Mucosa of gallbladder (tissue), 1 donor: ENCODE results near the gene BDH1. TPM values are rescaled to one million over a fixed set of nuclear protein-coding genes. Genes with fewer than 3 reads are reported as not detected.
"Not testable (repeated sequence)": the region's sequence is repeated elsewhere in the genome, so short reads cannot be mapped to it uniquely, and the experiment has no call there.

ENCODE experiments used
- DNase-seq: peaks from one replicate; pipeline ENCODE4 v3.0.0-alpha.2; 2020; ENCODE audit warnings: low spot score
- total RNA-seq: library from RNA; stranded (reverse); gene quantifications from one replicate; pipeline ENCODE4 v1.2.1, GENCODE V29; 2021
- donor health status: DM: no; HTN: no; CAD: no.

Gene BDH1
- total RNA-seq, 1 donor from 2014 or later: 62.8 TPM

DNA sequence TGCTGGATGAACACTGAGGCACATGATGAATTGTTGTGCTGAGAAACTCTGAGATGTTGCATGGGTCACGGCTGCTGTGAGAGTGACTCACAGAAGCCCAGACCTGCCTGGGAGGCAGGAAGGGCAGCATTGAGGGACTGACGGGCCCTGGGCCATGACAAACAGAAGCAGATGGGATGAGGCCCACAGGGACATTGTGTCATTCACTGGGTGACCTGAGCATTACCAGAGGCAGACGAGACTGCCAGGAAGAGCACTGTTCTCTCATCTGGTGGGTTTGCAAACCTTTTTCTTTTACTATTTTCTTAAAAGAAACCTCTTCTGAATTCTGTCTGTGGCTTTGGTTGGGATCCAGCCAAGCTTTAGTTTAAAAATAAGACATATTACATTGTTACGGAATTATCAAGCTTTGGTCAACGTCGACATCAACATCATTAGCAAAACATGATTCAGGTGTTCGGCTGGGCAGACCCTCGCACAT is 67.8 kb downstream of the BDH1 start:
- peak; percentile 75 for DNase-seq

DNA sequence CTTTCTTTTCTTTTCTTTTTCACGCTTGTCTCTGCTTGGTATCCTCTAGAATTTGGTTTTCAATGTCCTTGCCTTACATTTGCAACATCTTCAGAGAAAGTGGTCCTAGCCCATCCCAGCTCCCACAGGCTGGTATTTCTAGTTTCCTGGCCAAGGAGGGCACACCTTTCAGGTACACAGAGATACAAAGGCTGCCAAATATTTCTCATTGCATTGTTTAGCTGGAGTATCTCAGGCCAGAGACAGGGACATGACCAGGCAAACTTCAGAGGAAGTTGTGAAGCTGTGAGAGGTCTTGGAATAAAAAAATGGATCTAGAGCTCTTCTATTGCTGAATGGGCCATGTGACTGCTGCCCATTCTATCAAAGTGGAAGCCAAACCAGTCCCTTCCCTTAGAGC is 68.9 kb downstream of the BDH1 start:
- no peak for DNase-seq

DNA sequence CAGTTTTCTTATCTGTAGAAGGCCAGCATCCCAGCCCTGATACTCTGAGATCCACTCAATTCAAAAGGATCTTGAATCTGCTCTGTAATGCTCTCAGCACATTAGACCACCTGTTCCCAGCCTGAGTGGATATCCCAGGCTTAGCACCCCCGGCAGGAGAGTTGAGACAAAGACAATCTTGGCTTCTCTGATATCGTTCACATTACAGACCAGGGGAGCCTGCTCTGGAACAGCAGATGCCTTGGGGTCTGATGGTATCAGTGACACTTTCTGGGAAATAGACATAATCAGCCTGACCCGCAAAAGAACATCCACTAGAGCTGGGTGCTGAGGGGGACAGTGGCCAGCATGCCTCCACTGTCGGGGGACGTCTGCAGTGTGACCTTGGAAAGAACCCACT is 70.6 kb downstream of the BDH1 start:
- DNase-seq: no peak

DNA sequence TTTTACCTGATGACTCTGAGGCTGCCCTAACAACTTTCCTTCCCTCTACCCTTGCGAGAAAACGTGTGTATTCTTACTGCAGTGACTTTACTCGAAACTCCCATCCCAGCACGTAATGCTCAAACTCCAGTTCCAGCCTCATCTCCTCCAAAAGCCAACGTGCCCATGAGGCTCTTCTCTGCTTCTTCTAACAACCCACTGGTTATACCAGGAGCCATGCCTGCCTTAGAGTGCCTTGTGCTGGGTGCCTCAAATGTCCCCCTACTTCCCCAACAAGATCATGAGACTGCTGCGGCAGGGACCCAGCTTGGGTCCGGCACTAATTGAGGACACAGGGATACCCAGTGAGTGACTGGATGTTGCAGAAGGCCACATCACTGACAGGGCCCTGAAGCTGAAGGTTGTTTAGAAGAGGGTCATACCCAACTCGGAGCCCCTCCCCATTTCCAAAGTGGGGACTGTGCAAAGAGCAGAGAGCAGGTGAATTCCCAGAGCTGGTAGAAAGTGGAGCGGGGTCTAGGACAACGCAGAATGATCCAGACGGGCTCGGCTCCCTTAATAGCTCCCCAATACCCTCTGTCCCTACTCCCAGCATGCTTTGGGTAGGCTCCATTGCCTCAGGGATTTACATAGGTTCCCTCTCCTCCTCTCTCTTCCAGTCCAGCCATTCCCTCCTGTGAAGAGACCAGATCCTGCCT is 71.4 kb downstream of the BDH1 start:
- DNase-seq: no peak

GRCh38 chr3:197482001-197482400 is 73.8 kb downstream of the BDH1 start:
- DNase-seq: no peak

DNA sequence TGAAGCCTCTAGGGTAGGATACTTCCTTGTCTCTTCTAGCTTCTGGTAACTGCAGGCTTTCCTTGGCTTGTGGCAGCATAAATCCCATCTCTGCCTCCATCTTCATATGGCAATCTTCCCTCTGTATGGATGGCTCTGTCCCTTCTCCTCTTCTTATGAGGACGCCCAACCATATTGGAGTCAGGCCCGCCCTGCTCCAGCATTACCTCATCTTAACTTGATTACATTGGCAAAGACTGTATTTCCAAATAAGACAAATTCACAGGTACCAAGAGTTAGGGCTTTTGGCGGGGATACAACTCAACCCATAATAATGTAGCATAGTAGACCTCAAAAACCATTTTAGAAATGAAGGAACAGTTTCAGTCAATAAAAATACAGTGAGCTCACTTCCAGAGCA is 75.4 kb downstream of the BDH1 start:
- no peak for DNase-seq

DNA sequence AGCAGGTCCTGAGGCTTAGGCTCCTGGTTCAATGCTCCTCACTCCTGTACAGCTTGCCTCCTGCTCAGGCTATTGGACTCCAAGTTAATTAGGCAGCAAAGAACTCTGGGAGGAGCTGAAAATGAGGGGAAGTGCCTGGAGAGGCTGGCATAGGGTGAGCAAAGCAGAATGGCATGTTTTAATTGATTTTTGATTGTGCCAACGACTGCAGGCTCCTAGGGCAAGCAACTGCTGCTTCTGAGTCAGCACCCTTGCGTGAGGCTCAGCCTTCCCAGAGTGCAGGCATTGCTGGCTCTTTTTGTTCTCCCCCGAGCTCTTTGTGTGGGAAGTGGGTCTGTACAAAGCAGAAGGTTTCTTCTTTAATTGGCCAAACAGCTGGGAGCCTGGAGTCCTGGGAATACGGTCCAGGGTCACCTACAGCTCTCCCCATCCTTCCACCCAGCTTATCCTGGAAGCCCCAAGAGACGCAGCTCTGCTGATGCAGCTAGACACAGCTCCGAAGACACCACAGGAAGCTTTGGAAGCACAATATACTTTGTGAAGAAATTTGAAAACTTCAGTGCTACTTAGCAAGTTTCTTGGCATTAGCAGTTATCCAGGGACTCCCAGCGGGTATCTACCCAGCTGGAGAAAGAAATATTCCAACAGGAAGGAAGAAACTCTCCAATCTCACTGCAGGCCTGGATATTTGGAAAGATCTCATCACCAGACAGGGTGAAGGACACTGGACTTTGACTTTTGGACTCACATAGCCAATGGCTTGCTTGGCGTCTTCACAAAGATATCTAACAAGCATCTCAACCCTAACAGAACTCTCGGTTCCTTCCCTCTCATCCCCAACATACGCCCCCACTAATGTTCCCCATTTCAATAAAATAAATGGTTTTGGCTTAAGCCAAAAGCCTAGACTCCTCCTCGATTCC is 76.8 kb downstream of the BDH1 start:
- peak; percentile 78 for DNase-seq

- DNase-seq: not testable (repeated sequence)
Measured at GRCh38 chr3:197477816-197478215, 78.0 kb downstream of the BDH1 start.

GRCh38 chr3:197475997-197476525 is 79.7 kb downstream of the BDH1 start:
- no peak for DNase-seq

DNA sequence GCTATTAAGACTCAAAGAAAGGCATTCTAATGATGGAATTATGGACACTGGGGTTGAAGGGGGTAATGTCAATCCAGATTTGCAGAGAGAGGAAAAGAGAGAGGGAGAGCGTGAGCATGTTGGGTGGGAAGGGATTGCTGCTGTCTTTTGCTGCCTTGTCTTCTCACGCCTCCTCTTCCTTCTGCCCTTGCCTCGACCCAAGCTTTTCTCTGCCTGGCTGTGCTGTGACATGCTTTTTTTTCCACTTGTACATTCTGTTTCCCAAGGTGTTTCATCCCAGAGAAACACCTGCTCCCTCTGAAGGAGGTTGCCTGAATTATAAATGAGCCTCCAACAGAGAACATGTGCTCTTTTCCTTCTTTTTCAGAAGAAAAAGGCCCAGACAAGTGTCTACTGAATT is 80.3 kb downstream of the BDH1 start:
- no peak for DNase-seq

- no peak for DNase-seq
Measured at GRCh38 chr3:197472151-197472550, 83.6 kb downstream of the BDH1 start.

DNA sequence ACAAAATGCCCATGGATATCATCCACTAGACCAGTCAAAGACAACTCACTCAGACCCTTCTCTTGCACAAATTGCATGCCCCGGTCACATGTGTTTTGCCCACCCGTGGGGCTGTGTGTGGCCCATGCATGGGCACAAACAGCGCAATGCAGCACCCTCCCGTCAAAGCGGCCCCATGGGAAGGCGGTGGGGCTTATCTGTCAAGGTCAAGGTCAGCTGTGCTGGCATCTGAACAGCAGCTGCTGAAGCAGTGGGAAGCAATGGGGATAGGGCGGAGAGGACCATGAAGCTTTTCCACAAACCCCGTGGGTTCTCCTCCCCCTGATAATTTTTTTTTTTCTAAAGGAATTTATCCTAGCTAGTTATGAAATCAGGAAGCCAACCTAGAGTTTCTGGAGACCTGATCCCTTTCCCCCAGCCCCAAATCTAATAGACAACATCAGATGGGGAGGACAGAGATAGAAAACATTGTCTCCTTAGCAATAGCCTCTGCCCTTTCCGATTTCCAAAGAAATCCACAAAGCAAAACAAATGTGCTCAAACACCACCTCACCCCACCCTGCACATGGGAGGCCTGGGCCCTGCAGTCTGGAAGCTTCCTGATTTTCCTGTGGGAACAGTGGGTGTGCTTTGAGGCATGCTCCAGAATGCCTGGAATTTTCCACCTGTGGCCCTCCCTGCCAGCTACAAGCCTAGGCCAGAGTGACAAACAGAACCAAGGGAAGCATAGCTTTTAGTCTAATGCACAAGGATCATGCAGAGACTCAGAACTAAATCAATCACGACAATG is 84.4 kb downstream of the BDH1 start:
- DNase-seq: no peak

DNA sequence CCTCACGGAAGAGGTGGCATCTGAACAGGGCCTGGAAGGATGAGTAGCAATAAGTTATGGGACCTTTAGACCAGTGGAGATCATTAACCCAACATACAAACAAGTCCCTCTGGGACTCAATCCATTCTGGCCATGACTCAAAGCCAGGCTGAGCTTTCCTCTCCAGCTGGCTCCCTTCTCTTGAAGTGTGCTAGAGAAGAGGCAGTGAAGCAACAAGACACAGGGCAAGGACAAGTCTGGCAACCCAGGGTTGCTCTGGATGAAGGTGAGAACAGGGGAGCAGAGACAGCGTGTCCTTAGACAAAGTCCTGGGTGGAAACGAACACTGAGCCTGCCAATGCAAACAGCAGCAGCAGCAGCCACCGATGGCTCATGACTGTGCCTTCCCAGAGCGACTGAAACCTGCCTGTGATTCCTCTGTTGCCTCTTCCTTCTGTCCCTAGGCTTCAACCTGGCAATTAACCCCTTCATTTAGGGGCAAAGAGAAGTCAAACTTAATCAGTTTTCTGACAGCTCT is 86.8 kb downstream of the BDH1 start:
- DNase-seq: peak; percentile 61

DNA sequence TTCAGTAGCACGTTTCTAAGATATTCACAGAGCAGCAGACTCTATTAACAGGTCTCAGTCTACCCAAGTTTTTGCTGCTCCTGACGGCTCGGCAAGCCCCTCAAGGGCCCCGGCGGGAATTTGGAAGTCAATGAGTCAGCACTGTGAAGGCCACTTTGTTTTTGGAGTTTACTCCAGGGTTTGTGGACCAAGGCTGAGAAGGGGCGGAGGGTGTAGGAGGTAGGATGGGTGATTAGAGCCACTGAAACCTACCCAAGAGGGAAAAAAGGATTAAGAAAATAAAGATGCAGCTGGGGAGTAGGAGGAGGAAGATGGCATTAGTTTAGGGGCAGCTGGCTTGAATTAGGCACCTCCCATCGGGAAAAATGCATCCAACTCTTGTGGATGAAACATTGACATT is 87.6 kb downstream of the BDH1 start:
- no peak for DNase-seq

DNA sequence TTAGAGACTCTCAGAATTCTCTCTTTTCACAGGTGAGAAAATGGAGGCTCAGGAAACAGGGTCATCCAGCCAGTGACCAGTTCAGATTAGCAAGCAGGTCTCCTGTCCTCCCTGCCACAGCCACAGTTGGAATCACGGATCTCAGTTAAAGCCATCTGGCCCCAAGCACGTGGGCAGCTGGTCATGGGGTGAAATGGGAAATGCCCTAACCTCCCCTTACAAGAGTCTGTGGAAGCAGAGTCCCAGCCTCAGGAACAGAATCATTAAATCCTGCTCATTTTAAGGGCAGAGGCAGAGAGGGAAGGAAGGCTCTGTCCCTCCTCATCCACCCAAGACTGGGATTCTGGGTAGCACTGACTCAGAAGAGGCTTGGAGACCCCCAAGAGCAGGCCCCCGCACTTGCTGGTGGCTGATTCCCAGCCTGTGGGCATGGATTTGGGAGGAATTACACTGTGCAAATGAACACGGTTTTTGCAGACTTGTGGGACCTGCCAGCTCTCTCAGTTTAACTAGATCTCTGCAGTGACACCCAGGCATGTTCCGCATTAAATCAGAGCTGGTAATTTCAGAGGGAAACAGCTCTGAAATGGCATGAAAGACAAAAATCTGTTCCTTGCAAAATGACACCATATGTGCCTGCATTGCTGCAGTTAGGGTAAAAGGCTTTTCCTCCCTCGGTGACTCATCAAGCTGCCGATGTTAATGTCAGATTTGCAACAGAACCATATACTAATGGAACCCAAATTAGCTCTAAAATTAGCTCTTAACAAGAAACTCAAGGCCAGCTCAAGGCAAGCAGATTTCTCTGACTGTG is 89.0 kb downstream of the BDH1 start:
- no peak for DNase-seq

DNA sequence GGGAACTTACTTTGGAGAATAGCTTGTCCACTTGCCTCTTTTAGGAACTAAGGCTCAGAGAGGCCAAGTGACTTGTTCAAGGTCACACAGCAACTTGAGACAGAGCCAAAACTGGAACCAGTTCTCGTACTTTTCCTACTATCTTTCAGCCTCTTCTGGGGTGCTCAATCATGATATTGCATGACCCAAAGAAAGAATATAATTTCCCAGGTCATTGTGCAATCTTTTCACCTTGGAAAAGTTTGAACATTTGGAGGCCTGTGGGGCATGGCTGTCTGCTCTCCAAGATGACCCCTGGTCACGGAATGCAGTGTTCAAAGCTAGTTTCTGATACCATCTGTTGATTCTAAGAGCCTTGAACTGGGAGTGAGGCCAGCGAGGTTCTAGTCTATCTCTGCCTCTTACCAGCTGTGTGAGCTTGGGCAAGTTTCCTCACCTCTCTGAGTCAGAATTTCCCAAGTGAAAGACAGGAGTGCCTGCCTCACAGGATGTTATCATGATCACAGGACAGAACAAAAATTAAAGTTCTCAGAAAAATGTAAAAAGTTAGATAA is 89.7 kb downstream of the BDH1 start:
- no peak for DNase-seq

- DNase-seq: no peak
Measured at GRCh38 chr3:197465197-197465995, 90.4 kb downstream of the BDH1 start.

- DNase-seq: no peak
Measured at GRCh38 chr3:197464794-197465193, 91.0 kb downstream of the BDH1 start.

DNA sequence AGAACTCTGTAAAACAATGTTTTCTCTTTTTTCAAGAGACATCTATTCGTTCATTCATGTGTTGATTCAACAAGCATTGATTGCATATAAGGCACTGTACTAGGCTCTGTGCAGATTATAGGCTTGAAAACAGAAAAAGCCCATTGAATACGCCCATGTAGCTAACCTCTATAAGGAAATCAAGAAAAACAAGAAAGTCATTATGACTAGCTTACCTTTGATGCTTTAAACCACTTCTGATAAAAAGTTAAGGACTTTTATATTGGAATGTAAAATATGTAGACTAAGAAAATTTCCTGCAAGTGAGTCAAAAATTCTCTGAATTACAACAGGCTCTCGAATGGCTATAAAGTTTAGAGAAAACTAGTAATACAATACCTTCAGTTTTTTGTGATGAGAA is 92.5 kb downstream of the BDH1 start:
- no peak for DNase-seq

GRCh38 chr3:197462808-197463207 is 93.0 kb downstream of the BDH1 start:
- no peak for DNase-seq
